Left ventricle myocardium superior (tissue), 1 donor: ENCODE data around the gene WWOX. TPM values are rescaled to one million over a fixed set of nuclear protein-coding genes. Genes with fewer than 3 reads are reported as not detected.

Experiments
- ATAC-seq: fragments of 200-7000 bp; cut with Tn5 transposase; one replicate; pipeline ENCODE4 v1.9.1; 2020; ENCODE audit warnings: mild to moderate bottlenecking, moderate library complexity
- DNase-seq: peaks from one replicate; pipeline ENCODE4 v3.0.0-alpha.2; 2020
- intact Hi-C: fragments of 100-400 bp; cut with micrococcal nuclease; formaldehyde crosslinking; loops from one replicate; pipeline ENCODE4 v1.11.0; 2022
- total RNA-seq: library from RNA; stranded (reverse); fragmentation: NEBNext Ultra II Directional; extraction: Animal tissue kit (Norgen Biotek cat#: 25700); gene quantifications from one replicate; pipeline ENCODE4 v1.2.1, GENCODE V29; 2021
- donor health status: DM: no; HTN: yes; CAD: no; lungs with severe emphysema.

The WWOX gene
- total RNA-seq, 1 donor from 2014 or later, result 12.8 TPM

- intact Hi-C loops, result no loop called here
- ATAC-seq, result no peak
- no peak for DNase-seq
These were observed 789.9 kb downstream of the WWOX start for GRCh38 chr16:78889346-78889745.

DNA sequence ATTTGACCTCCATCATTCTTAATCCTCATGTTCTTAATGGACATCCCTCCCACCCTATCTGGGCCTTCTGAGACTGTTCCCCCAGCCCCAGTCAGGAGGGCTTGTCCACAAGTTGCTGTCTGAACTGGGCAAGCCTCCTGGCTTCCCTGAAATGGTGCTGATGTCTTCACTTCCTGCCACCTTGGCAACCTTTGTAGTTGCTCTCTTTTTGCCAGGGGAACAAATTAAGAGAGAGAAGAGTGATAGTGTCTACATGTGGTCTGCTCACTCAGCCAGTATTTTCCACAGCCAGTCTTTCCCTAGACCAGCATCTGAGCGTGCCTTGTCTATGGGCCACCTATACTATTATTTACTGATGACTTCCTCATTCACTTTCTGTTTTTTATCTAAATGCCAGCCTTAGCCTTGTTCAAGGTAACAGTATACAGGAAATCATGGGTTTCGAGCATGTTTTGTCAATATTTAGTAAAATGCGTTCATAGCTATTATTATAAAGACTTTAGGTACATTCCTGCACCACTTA is 791.0 kb downstream of the WWOX start:
- ATAC-seq, result no peak
- DNase-seq, result no peak
- intact Hi-C loops, result no loop called here

GRCh38 chr16:78892951-78893733 is 793.7 kb downstream of the WWOX start:
- ATAC-seq (peak; percentile 32), DNase-seq (no peak)
- intact Hi-C loops, result no loop called here

GRCh38 chr16:78894886-78895285 is 795.4 kb downstream of the WWOX start:
- intact Hi-C loops, result no loop called here
- ATAC-seq (no peak), DNase-seq (no peak)

DNA sequence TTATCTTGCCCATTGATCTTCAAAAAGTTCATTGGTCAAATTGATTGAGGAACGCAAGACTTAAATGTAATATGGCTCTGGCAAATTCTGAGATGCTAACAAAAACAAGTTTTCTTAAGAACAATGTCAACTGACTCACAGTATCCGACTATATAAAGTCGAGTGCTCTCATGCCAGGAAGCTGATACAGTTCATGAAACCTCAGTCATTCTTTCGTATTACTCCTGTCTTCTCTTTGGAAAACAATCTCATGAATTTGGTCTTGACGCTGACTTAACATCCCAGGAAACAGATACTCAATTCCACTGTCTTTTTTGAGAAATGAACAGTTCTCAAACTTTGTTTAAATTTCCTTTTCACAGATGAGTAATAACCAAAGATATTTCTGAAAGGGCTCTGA is 796.2 kb downstream of the WWOX start:
- DNase-seq (no peak), ATAC-seq (no peak)
- intact Hi-C loops, result no loop called here

GRCh38 chr16:78896280-78896679 is 796.8 kb downstream of the WWOX start:
- DNase-seq, result no peak
- no peak for ATAC-seq
- intact Hi-C loops, result no loop called here

DNA sequence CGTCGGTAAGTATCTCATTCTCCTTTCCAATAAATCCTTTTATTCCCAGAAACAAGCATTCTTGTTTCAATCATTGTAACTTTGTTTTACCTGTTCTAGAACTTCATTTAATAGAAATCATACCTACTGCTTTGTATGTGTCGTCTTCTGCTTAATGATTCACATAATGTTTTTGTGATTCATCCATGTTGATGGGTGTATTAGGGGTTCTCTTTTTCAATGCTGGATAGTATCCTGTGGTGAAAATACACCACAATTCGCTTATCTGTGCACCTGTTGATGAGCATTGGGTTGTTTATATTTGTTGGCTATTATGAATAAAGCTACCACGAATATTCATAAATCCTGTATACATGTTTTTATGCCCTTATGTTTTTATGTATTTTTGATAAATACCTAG is 797.8 kb downstream of the WWOX start:
- intact Hi-C loops, result no loop called here
- ATAC-seq, result no peak
- DNase-seq, result no peak

- DNase-seq (no peak), ATAC-seq (no peak)
- intact Hi-C loops, result no loop called here
These were observed 800.8 kb downstream of the WWOX start for GRCh38 chr16:78900044-78900811.

- DNase-seq (no peak), ATAC-seq (no peak)
- intact Hi-C loops, result no loop called here
These were observed 801.5 kb downstream of the WWOX start for GRCh38 chr16:78900966-78901365.

GRCh38 chr16:78902321-78902720 is 802.9 kb downstream of the WWOX start:
- no peak for ATAC-seq
- no peak for DNase-seq
- intact Hi-C loops, result no loop called here

- intact Hi-C loops, result no loop called here
- ATAC-seq (no peak), DNase-seq (no peak)
These were observed 803.8 kb downstream of the WWOX start for GRCh38 chr16:78903237-78903636.

DNA sequence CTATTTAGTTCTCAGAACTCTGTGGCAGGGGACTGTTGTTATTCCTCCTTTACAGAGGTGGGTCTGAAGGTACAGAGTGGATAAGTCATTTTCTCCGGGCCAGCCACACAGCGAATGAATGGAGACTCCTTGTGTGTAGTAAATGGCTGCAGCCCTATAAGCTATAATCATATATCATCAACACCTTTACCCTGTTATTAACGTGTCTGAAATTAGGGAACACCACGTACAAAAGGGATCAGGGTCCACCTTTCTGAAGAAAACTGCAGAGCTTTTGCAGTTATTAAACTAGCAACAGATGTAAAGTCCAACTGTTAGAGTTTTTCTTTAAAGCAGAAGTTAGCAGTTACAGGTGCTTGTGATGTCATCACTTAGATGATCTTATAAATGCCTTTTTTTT is 804.4 kb downstream of the WWOX start:
- DNase-seq (no peak), ATAC-seq (no peak)
- intact Hi-C loops, result no loop called here

GRCh38 chr16:78906135-78906534 is 806.7 kb downstream of the WWOX start:
- DNase-seq, result no peak
- intact Hi-C loops, result no loop called here
- no peak for ATAC-seq

DNA sequence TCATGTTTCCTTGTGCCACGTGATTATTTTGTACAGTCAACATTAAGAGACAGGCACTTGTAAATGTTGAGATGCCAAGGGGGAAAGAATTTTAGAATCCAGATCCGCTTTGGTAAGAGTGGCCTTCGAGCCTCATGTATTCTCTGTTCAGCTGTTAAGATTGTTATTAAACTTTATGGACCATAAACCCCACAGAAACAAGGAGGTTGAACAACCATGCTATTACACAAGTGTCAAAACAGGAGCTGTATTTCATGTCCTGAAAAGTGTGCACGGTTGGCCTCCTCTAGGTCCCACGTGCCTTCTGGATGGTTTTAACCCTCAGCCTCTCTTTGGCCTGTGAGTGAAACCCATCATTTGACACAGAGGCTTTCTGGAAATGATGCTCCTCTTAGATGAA is 809.8 kb downstream of the WWOX start:
- ATAC-seq (no peak), DNase-seq (no peak)
- intact Hi-C loops, result no loop called here

DNA sequence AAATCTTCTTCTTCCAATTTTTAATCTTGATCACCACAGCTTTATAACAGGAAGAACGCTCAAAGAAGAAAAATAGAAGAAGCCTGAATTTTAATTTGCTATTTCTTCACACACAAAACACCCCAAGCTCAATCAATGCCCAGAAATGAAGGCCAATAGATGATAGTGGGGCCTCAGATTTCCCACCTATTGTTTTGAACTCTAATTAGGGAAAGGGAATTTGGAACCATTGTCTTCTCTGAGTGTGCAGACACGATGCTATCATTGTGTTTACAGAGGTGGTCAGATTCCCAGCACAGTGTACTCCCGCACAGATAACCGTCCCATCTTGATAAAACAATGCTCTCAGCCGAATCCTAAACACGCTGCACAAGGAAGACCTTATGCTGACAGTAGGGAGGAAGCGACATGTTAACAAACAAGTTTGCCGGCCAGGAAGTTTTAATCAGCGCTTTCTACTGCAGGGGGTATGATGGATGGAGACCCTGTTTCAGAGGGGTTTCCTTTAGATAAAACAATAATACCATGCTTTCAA is 816.4 kb downstream of the WWOX start:
- intact Hi-C loops, result no loop called here
- ATAC-seq, result no peak
- DNase-seq, result no peak

GRCh38 chr16:78916928-78917545 is 817.6 kb downstream of the WWOX start:
- DNase-seq (no peak), ATAC-seq (no peak)
- intact Hi-C loops, result no loop called here

DNA sequence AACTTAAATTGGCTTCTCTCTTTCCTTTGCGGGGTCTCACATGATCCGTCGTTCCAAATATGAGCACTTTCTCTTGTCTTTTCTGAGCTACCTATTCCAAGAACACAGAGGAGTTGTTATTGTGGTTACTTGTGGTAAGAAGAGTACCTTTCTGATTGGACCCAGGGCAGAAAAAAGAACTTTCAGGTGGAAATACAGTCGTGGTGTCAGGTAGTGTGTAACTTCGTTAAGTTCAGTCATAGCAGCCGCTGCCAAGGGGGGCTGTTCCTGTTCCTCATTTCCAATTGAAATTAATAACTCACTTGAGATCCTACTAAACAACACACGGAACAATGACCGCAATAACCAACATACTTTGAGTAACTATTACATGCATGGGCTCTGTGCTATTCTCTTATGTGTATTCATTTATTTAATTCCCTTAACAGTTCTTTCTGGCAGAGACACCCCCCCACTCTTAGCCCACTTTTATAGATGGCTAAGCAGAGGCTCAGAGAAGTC is 819.4 kb downstream of the WWOX start:
- no peak for ATAC-seq
- DNase-seq, result no peak
- intact Hi-C loops, result no loop called here

GRCh38 chr16:78919852-78920251 is 820.4 kb downstream of the WWOX start:
- intact Hi-C loops, result no loop called here
- ATAC-seq (no peak), DNase-seq (no peak)

- ATAC-seq (no peak), DNase-seq (no peak)
- intact Hi-C loops, result no loop called here
These were observed 821.2 kb downstream of the WWOX start for GRCh38 chr16:78920621-78921020.
